NCI-H1417 treated with DMSO at 0.1 percent for 48 hours (cell line): ENCODE data around the gene TTC24.
"Not testable (repeated sequence)": the region's sequence is repeated elsewhere in the genome, so short reads cannot be mapped to it uniquely, and the experiment has no call there.

Source experiments
- DNase-seq: peaks from one replicate; lab custom pipeline; 2025; lab: John Stamatoyannopoulos, UW

Gene TTC24

DNA sequence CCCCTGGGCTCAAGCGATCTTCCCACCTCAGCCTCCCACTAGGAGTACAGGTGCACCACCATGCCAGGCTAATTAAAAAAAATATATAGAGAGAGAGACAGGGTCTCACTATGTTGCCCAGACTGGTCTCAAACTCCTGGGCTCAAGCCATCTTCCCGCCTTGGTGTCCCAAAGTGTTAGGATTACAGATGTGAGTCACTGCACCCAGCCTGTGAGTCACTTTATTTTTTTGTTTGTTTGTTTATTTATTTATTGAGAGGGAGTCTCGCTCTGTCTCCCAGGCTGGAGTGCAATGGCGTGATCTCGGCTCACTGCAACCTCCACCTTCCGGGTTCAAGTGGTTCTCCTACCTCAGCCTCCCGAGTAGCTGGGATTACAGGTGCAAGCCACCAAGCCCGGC, 8.4 kb downstream of the TTC24 start:
- DNase-seq, result not testable (repeated sequence)

DNA sequence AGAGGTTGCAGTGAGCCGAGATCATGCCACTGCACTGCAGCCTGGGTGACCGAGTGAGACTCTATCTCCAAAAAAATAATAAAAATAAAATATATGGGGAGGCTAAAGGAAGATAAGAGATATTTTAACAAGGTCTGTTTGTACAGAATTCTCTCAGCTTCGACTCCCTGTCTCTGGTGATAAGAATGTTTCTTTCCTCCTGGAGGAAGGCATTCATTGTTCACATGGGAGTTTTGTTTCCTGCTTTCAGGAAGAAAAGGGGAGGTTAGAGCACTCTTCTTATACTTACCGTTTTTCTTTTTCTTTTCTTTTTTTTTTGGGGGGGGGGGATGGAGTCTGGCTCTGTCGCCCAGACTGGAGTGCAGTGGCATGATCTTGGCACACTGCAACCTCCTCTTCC, 10.0 kb downstream of the TTC24 start:
- DNase-seq, result no peak

DNA sequence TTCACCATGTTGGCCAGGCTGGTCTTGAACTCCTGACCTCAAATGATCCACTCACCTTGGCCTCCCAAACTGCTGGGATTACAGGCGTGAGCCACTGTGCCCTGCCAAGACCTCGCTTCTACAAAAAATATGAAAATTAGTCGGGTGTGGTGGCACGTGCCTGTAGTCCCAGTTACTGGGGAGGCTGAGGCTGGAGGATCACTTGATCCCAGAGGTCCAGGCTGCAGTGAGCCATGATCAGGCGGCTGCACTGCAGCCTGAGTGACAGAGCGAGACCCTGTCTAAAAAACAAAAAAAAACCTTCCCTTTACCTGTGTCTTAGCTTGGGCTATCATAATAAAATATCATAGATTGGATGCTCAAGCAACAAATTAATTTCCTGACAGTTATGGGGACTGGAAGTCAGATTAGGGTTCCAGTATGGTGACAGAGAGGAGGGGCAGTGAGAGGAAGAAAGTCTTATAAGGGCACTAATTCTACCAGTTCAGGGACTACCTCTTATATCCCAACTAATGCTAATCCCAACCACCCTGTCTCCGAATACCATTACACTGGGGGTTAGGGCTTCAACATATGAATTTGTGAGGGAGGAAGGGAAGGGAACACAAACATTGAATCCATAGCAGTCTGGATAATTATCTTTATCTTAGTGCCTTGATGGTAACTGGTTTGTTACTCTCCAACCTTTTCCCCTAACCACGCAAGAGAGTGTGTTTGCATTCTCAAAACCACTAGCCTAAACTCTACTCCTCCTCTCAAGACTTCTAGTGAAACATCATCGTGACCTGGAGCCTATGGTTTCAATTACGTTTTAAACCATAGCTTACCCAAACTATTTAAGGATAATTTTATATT, 11.0 kb downstream of the TTC24 start:
- no peak for DNase-seq

DNA sequence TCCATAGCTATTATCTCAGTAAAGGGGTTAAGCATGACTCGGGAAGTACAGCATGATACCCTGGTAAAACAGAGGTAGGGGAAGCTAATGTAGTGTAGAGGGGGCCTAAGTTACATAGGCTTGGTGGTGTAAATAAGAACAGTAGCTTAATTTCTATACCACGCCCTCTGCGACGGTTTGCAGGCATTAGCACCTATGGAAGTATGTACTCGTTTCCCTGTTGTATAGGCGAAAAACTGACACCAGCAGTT, 11.6 kb downstream of the TTC24 start:
- no peak for DNase-seq

DNA sequence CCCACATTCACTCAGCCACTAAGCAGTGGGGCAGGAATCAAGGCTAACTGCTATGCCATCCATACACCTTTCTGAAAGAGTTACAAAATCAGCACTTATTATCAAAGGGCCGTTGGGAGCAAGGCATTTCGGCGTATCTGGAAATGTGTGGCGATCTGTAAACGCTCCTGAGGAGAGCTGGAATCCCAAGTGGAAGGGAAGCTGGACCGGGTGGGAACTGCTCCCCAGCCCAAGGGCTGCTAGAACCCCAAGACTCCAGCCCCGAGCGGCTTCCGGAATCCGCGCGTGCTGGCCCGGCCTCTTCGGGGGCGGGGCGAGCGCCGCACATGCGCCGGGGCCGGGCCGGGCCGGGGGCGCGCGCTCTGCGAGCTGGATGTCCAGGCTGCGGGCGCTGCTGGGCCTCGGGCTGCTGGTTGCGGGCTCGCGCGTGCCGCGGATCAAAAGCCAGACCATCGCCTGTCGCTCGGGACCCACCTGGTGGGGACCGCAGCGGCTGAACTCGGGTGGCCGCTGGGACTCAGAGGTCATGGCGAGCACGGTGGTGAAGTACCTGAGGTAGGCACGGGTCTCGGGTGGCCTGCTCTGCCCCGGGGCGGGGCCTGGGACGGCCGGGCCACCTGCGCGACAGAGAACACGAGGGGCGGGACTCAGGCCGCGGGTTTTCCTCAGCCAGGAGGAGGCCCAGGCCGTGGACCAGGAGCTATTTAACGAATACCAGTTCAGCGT, 12.1 kb downstream of the TTC24 start, which contains the start of gene NAXE:
TSS of gene NAXE (plus strand) at position 345 of the 726 bp plus-strand sequence. CDS start at position 374, 29 bp downstream.
- DNase-seq, result no peak

DNA sequence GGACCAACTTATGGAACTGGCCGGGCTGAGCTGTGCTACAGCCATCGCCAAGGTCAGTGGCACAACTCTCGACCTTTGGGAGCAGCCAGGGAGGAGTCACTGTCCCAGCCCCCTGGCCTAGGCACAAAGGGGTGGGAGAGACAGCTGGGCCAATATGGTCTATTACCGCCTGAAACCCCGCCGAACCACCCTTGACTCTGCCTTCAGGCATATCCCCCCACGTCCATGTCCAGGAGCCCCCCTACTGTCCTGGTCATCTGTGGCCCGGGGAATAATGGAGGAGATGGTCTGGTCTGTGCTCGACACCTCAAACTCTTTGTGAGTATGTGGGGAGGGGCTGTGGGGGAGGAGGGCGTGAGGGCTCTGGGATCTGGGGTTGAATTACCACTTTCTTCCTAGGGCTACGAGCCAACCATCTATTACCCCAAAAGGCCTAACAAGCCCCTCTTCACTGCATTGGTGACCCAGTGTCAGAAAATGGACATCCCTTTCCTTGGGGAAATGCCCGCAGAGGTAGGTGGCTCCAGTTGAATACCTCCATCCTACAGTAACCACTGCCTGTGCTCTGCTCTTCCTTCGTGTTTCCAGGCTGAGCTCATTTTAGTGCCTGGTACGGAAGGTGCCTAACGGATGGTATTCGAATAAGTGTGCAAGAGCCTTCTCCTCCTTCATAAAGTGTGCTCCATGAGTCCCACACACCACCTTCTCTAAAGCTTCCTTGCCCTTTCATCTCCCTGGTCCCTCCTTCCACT, 12.8 kb downstream of the TTC24 start:
- DNase-seq, result no peak

DNA sequence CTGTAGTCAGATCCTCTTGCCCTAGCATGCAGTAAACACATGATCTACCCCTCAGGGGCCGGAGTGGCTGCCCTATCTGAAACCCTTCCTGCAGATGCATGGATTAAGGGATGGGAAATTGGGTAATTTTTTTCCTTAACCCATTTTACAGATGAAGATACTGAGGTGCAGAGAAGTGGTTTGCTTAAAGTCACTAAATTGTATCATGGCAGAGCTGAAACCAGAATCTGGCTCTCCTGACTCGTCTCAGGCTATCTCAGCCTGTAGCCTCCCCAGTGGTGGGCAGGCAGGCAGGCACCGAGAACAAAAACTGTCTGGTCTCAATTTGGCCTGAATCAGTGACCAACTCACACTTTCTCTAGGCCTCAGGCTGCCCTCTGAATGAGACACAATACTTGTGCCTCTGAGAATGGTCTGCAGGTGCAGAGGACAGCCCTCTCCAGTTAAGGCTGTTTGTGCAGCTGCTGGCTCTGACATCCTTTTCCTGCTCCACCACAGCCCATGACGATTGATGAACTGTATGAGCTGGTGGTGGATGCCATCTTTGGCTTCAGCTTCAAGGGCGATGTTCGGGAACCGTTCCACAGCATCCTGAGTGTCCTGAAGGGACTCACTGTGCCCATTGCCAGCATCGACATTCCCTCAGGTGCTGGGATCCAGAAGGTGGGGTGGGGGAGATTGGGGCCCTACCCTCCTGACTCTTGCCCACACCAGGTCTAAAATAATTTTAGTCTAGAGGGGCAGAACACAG, 13.6 kb downstream of the TTC24 start:
- DNase-seq, result no peak

DNA sequence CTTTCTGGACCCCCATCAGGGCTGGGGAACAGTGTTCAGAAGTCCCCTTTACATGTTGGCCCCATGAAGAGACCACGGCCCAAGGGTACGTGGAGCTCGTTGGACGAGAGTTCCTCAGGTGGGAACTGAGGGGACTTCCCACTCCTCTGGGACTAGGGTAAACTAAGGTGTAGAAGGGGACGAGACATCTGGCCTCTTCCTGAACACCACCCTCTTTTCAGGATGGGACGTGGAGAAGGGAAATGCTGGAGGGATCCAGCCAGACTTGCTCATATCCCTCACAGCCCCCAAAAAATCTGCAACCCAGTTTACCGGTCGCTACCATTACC, 14.1 kb downstream of the TTC24 start:
- no peak for DNase-seq

DNA sequence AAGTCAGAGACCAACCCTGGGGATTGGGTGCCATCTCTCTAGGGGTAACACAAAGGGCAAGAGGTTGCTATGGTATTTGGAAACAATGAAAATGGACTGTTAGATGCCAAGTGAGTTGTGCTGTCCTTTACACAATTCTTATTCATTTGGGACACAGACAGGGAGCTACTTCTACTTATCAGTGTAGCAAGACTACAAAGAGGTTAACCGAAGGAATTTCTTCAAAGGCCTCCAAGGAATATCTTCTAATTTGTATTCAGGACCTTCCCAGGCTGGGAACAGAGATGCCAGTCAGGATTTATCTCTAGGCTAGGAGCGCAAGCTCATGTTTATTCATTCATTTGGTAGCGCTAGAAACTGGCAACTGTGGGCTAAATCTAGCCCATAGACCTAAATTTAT, 14.7 kb downstream of the TTC24 start:
- DNase-seq, result no peak

DNA sequence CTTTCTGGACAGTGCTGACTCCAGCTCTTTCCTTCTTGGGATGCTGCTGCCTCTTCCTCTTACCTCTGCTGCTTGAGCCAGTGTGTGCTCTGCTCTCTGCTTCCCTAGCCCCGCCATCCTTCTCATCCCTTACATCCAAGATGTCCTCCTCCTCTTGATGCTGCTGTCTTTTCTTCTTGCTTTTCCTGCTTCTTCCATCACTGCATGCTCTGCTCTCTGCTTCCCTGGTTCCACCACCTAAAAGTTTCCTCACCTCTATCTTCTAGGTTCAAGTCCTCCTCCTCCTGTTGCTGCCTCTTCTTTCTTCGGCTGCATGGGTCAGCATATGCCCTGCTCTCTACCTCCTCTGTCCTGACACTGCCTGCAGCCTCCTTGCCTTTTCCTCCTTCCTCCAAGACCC, 15.5 kb downstream of the TTC24 start:
- no peak for DNase-seq

DNA sequence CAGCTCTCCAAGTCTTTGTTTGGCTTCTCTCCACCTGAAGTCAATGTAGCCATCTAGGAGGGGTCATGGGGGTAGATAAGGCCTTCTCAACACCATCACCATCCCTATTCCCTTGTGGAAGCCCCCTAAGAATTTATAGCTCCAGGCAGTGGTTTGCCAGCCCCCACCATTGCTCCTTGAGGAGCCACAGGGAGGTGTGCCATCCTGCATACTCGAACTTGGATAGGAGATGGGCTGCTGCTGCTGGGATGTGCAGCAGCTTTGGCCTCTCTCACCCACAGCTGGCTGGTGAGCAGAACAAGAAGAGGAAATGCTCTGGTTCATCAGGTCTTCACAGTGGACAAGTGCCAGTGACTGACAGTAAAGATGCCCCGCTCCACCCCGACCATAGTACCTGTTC, 16.9 kb downstream of the TTC24 start:
- no peak for DNase-seq

DNA sequence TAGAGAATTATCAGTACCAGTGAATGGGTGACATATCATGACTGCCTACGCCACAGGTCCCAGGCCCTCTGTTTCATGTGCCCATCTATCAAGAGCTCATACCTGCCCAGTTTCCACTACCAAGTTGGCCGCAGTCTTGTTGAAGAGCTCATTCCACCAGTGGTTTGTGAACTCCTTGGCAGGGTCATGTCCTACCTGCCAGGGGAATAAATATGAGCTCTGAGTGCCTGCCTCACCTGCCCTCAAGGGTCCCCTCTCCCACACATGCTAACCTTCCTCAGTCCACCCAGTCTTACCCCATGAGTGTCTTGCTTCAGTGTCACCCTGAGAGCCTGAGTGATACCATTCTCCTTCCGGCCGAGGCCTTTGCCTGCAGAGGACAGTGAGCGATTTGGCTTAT, 18.6 kb downstream of the TTC24 start:
- DNase-seq, result no peak

DNA sequence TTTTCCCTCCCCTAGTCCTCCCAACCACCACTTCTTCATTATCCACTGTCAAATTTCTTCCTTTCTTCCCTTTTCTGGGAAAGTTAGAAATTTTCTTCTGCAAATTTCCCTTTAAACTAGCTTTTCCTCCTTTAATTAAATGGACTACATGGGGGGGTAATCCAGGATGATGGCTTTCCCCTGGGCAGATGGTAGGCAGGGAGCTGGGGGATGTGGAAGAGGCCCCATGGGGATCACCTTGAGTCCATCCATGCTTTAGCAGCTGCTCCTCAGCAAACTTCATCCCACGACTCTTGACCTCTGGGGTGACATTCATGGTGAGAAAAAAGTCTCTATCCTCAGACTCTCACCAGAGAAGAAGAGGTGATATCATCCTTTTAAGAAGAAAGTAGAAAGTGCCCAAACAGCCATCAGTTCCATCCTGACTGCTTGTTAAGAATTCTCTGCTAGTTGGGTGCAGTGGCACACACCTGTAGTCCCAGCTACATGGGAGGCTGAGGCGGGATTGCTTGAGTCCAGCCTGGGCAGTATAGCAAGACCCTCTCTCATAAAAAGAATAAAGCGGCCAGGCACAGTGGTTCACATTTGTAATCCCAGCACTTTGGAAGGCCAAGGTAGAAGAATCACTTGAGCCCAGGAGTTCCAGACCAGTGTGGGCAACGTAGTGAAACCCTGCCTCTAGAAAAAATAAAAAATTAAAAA, 19.4 kb downstream of the TTC24 start:
- no peak for DNase-seq

DNA sequence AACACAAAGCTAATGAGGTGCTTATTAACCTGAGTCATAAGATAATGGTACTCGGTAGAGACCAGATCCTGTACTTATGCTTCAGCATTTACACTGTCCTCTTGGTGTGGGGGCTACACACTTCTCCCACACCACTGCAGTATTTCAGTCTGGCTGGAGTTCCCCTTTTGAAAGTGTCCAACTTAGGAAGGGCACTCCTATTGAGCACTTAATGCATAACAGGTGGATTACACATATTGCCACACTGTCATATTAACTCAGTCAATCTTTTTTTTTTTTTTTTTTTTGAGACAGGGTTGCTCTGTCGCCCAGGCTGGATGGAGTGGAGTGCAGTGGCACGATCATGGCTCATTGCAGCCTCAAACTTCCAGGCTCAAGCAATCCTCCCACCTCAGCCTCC, 20.3 kb downstream of the TTC24 start:
- no peak for DNase-seq

DNA sequence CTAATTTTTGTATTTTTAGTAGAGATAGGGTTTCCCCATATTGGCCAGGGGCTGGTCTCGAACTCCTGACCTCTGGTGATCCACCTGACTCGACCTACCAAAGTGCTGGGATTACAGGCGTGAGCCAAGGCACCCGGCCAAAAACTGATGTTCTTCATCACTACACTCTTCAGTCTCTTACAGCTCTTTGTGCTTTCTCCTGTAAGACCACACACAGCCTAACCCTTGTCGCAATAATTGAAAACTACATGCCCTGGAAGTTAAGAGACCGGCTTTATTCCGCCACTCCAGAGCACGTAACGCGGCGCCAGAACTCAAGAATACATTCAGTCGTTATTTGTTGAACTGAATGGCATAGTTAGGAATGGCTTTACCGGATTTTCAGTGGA, 21.2 kb downstream of the TTC24 start:
- DNase-seq, result no peak

DNA sequence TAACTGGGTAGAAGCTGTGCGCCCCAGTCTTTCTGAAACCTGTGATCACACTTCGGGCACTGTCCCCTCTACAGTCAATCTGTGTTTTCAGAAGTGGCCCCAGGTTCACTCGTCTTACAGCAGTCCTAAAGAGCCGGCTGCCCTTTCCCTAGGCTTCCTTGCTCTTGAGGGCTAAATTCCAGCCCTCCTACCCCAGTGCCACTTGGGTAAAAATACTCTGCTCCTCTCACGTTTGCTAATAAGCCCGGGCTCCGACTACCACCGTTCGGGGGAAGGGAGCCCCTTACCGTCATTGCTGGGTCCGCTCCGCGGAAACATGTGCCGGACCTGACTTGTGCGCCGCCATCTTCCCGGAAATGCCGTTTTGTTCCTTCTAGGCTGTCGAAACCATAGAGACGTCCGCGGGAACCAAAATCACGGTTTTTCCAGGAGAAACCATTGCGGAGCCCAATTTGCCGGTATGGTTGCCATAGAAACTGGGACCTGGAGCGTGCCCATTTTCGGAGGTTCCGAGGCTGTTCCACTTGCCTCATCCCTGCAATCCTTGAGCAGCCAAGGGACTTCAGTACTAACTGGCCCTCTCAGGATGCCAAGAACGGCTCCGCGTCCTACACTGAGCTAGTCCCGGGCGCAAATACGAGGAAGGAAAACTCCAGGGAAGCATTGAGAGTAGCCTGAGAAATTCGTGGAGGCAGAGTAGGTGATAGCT, 21.8 kb downstream of the TTC24 start, which contains the start of gene GPATCH4:
TSS of gene GPATCH4 (minus strand) at position 358 of the 709 bp plus-strand sequence.
- DNase-seq, result peak; percentile 10

DNA sequence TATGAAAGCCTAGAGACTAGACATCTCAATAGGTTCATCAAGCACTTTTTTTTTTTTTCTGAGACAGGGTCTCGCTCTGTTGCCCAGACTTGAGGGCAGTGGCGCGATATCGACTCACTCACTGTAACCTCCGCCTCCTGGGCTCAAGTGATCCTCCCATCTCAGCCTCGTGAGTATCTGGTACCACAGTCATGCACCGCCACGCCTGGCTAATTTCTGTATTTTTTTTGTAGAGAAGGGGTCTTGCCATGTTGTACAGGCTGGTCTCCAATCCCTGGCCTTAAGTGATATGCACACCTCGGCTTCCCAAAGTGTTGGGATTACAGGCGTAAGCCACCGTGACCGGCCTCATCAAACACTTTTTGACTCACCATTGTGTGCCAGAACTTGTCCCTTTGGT, 22.4 kb downstream of the TTC24 start:
- no peak for DNase-seq

DNA sequence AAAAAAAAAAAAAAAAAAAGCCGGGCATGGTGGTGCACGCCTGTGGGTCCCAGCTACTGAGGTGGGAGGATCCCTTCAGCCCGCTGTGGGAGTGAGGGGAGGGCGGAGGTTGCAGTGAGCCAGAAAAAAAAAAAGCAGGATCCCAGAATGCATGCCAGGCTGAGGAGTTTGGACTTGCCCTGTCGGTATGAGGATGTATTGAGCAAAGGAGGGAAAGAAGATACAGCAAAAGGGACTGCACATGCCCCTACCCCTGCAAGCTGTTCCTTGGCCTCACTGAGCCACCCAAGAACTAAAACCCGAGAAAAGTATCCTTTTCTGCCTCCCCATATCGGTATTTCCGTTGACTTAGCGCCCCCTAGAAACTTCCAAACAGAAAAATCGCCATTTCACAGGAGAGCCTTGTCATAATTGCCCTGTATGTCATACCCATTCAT, 23.1 kb downstream of the TTC24 start:
- no peak for DNase-seq

DNA sequence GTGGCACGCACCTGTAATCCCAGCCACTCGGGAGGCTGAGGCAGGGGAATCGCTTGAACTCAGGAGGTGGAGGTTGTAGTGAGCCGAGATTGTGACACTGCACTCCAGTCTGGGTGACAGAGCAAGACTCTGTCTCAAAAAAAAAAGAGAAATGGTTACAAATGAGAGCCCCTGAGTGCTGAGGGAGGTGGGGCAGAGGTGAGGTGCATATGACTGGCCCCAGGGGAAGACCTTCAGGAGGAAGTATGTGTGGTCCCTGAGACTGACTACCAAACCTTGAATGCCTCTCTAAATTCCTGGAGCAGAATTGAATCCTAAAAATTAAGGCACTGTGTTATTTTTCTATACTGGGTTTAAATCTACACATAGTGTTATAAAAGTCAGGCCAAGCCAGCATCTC, 27.8 kb downstream of the TTC24 start:
- DNase-seq, result not testable (repeated sequence)

DNA sequence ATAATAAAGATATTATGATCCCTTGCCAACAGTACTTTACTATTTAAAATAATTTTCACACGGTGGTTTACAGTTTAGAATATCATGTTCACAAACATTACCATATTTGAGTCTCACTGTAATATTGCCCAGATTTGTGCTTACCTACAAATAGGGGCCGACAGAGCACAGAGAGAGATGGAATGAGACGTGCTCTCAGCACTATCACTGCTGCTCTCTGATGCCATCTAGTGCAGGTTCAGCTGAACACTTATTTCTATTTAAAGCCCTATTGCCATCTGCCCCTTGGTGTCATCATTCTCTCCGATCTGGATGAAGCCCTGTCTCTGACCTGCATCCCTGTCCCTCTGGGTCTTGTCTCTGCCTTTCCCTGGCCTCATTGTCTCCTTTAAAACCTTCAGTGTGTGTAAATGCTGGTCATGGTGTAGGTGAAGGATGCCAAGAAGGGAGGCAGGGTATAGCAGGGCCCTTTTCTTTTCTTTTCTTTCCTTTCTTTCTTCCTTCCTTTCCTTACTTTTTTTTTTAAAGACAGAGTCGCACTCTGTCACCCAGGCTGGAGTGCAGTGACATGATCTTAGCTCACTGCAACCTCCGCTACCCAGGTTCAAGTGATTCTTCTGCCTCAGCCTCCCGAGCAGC, 28.6 kb downstream of the TTC24 start:
- peak; percentile 21 for DNase-seq
